Activated T-cell treated with anti-CD3 and anti-CD28 coated beads for 4 hours (primary cell): ENCODE measurements around the gene IGF1R.

Source experiments
- DNase-seq: peaks from one replicate; pipeline ENCODE4 v3.0.0-alpha.2; 2020

IGF1R gene

GRCh38 chr15:98870788-98871187 is 222.4 kb downstream of the IGF1R start:
- DNase-seq: no peak

DNA sequence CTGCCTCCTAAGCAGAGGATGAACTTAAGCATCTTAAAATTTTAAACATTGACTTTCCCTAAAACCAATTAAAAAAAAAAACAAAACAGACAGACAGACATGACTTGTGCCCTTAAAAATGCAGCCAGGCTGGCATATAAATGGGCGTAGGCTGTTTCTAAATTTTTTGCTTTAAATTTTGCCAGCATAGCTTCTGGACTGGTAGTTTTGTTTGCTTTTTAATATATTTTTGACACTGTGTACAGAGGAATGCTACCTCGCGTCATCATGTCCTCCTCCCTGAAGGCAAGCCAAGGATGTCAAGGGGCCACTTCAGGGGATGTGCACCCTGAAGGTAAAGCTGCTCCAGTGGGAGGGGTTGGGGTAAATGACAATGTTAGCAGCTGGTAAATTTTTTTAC is 224.4 kb downstream of the IGF1R start:
- DNase-seq: no peak

GRCh38 chr15:98873441-98874218 is 225.3 kb downstream of the IGF1R start:
- DNase-seq: no peak

DNA sequence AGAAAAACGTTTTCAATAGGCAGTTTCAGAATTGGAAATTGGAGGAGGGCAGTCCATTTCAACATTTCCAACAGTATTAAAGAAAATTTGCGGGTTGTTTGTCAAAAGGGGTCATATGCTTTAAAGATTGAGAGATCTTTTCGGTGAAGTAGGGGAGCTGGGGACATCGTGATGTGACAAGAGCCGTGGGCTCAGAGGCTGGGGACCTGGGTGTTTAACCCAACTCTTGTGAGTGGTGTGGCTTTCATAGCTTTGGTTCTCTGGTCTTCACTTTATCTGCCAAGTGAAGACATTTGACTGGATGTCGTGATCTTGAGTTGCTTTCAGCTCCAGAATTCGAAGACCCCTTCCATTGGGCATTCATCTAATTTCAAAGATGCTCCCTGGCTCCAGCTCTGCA is 226.0 kb downstream of the IGF1R start:
- DNase-seq: no peak

DNA sequence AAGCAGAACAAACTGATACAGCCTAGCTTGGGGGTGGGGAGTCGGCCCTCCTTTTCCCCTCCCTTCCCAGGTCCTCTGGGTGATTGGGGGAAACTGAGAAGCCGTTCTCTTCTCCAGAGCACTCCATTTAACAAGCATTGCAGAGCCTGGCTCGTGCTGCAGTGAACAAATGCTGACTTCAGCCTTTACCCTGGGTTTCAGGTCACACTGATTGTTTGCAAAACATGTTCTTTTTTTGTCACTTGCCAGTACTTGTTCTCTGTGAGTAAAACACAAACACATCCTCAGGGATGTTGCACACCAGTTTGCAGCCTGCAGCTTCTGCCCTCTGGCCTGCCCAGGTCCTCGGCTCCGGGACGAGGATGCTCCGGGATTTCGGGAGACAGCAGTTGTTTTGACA is 226.4 kb downstream of the IGF1R start:
- no peak for DNase-seq

DNA sequence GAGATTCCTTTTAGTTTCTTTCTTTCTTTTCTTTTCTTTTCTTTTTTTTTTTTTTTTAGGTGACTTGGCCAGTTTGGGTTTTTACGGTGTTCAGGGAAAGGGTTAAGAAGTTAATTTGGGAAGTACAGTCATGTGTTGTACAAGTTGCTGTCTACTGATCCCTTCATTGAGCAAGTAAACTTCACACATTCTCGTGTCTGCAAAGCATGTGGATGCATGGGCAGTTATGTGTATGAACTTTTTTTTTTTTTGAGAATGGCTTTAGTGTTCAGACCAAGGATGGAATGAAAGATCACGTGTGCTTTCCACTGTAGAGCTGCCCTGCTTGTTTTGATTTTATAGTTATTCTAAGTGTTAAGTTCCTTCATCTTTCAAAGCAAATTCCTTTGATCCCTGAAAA is 227.0 kb downstream of the IGF1R start:
- no peak for DNase-seq

GRCh38 chr15:98876451-98877369 is 228.4 kb downstream of the IGF1R start:
- no peak for DNase-seq

DNA sequence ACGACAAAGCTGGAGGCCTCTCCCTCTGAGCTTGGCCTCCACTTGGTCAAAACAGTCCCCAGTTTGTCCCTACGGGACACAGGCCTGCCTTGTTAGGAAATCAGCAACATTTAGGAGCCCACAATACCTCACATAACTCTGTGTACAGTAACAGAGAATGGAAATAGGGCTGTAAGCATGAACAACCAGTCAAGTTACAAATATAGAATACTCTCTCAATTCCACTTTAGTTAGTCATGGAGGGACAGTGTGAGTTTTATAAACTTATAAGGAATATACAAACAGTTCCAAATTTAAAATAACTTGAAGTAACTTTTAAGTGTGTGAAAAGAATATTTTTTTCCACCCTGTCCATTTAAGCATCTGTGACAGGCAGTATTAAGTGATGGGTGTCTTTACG is 229.8 kb downstream of the IGF1R start:
- no peak for DNase-seq

- no peak for DNase-seq
These were observed 230.5 kb downstream of the IGF1R start for GRCh38 chr15:98878862-98879261.

- no peak for DNase-seq
These were observed 233.5 kb downstream of the IGF1R start for GRCh38 chr15:98881526-98882520.

- no peak for DNase-seq
These were observed 235.1 kb downstream of the IGF1R start for GRCh38 chr15:98883478-98883877.

- no peak for DNase-seq
These were observed 236.6 kb downstream of the IGF1R start for GRCh38 chr15:98884894-98885293.

DNA sequence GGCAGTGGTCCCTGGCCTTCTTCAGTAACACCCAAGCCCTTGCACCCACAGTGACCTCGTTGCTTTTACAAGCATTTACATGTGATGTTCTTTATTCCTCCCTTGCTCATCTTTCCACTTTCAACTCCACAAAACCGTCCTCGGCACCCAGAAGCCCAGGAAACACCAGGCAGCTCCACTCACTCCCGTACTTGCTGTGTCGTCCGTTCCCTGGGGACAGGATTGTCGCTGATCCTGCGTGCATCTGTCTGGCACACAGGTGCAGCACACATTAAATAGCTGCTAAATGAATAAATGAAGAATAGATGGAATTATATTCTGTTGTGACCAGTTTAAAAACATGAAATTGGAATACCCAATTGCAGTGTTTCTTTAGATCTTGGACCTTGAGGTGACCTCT is 239.6 kb downstream of the IGF1R start:
- DNase-seq: no peak

DNA sequence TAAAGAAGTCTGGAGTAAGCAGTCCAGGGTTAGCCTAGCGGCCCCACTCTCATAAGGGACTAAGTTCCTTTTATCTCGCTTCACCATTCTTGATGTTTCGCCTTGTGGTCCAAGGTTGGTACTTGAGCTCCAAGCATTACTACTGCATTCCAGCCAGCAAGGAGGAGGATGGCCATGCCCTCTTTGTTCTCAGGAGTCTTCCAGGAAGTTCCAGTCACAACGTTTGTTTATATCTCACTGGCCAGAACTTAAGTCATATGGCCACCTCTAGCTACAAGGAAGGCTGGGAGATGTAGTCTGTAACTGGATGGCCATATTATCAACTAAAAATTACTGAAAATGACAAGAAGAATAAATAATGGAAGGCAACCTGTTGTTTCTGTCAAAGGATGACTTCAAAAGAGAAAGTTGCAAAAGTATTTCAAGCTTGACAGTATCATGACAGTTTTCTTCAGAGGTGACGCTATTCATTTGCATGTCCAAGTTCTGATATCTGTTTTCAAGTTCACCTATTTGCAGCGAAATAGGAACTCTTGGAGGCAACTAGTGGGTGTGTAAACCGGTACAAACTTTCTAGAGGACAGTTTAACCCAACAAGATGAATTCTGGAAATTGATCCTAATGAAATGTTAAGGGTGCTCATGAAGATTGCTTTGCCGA is 240.6 kb downstream of the IGF1R start:
- DNase-seq: no peak

DNA sequence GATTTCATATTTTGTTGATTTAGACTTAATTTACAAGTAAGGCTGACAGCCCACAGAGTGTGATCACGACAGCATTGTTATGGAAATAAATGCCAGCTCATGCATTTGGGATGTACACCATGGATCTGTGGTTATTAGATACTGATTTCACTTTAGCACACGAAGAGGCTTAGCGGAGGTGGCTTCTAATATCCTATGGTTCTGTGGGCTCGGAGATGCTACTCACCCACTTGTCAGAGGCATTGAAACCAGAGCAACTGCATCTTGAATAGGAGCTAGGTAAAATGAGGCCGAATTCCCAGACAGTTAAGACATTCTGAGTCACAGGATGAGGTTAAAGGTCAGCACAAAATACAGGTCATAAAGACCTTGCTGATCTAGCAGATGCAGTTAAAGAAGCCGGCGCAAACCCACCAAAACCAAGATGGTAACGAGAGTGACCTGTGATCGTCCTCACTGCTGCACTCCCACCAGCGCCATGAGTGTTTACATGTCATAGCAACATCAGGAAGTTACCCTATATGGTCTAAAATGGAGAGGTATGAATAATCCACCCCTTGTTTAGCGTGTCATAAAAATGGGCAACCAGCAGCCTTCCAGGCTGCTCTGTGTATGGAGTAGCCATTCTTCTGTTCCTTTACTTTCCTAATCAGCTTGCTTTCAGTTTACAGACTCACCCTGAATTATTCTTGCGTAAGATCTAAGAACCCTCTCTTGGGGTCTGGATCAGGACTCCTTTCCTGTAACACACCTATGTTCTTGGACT is 241.8 kb downstream of the IGF1R start:
- DNase-seq: no peak

DNA sequence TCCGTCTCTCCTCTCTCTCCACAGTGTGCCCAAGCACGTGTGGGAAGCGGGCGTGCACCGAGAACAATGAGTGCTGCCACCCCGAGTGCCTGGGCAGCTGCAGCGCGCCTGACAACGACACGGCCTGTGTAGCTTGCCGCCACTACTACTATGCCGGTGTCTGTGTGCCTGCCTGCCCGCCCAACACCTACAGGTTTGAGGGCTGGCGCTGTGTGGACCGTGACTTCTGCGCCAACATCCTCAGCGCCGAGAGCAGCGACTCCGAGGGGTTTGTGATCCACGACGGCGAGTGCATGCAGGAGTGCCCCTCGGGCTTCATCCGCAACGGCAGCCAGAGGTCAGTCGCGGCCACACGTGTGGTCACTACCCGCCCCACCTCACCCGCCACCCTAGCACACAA is 243.0 kb downstream of the IGF1R start:
- no peak for DNase-seq

GRCh38 chr15:98893401-98893800 is 245.1 kb downstream of the IGF1R start:
- no peak for DNase-seq

GRCh38 chr15:98894312-98894711 is 246.0 kb downstream of the IGF1R start:
- DNase-seq: no peak

GRCh38 chr15:98896002-98896721 is 247.8 kb downstream of the IGF1R start:
- DNase-seq: no peak

DNA sequence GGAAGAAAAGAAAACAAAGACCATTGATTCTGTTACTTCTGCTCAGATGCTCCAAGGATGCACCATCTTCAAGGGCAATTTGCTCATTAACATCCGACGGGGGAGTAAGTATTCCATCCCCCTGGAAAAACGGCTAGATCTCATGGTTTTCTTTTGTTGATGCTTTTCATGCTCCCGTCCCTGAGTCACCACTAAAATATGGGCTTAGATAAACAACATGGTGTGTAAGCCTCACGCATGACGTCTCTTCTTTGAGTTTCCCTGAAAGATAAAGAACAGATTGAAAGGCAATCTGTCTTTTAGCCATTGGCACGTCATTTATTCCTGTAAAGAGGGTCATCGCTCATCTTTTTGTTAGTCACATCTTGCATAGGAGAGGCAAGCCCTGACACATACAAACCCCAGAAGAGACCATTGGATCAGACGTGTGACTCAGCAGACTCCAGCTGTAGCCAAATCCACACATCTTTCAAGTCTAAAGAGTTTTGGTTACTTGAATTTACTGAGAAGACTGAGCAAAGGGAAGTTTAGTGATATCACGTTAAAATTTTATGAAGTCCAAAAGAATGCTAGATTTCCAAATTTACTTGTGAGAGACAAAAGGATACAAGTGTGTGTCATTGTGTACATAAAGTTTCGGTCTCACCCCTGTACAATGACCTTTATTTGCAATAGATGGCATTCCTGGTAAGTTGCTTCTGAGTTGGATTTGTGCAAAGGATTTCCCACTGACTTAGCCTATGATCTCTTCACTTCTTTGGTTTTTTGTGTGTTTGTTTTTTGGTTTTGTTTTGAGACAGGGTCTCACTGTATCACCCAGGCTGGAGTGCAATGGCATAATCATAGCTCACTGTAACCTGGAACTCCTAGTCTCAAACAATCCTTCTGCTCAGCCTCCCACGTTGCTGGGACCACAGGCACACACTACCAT is 248.7 kb downstream of the IGF1R start:
- DNase-seq: no peak
